ENCODE data around the gene DHDH.

DHDH gene

DNA sequence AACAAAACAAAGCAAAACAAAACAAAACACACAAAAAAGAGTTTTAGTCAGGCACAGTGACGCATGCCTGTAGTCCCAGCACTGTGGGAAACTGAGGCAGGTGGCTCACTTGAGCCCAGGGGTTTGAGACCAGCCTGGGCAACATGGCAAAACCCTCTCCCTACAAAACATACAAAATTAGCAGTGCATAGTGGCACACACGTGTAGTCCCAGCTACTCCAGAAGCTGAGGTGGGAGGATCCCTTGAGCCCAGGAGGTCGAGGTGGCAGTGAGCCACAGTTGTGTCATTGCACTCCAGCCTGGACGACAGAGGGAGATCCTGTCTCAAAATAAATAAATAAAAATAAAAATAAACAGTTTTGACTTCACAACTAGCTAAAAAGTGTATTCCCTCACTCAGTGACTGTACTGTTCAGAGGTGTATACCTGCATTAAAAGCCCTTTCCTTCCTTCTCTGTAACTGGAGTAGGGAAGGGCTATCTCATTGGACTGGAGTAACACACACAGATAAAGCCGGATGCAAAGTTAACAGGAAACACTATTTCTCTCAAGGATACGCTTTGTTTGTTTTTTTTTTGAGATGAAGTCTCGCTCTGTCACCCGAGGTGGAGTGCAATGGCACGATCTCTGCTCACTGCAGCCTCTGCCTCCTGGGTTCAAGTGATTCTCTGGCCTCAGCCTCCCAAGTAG is 17.5 kb downstream of the DHDH start:
- no peak for FAIRE-seq

GRCh38 chr19:48953141-48953540 is 19.6 kb downstream of the DHDH start:
- no peak for FAIRE-seq

GRCh38 chr19:48953990-48954594 is 20.6 kb downstream of the DHDH start:
- no peak for FAIRE-seq

DNA sequence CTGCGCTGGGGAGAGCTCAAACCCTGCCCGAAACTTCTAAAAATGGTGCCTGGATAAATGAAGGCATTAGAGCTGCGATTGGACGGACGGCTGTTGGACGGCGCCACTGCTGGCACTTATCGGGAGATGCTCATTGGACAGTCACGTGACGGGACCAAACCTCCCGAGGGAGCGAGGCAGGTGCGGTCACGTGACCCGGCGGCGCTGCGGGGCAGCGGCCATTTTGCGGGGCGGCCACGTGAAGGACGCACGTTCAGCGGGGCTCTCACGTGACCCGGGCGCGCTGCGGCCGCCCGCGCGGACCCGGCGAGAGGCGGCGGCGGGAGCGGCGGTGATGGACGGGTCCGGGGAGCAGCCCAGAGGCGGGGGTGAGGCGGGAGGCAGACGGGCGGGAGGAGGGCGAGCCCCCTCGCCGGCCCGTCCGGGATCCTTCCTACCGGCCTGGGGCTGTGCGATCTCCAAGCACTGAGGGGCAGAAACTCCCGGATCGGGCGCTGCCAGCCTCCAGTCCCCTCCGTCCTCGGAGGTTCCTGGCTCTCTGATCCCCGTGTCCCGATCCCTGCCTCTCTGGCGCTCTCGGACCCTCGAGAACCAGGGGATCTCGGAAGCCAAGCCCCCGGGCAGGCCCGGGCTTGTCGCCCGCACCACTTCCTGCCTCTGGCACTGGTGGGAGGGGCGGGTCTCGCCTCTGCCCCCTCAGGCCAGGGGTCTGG is 21.3 kb downstream of the DHDH start, which contains the start of gene BAX:
Gene BAX (plus strand): TSS at position 281 of the 713 bp plus-strand sequence. CDS start 54 bp downstream, at position 335.
- no peak for FAIRE-seq

- no peak for FAIRE-seq
These were observed 21.9 kb downstream of the DHDH start for GRCh38 chr19:48955308-48955958.

DNA sequence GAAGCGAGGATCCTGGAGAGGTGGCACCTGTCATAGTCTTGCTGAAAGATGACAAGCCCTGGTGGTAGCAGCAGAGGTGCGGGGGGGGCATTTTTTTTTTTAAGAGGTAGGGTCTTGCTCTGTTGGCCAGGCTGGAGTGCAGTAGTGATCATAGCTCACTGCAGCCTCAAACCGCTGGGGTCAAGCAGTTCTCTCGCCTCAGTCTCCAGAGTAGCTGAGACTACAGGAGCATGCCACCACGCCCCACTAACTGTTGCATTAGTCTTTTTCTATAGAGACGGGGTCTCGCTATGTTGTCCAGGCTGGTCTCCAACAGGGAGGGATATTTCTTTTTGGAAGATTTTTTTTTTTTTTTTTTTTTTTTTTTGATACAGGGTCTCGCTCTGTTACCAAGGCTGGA is 24.5 kb downstream of the DHDH start:
- no peak for FAIRE-seq

DNA sequence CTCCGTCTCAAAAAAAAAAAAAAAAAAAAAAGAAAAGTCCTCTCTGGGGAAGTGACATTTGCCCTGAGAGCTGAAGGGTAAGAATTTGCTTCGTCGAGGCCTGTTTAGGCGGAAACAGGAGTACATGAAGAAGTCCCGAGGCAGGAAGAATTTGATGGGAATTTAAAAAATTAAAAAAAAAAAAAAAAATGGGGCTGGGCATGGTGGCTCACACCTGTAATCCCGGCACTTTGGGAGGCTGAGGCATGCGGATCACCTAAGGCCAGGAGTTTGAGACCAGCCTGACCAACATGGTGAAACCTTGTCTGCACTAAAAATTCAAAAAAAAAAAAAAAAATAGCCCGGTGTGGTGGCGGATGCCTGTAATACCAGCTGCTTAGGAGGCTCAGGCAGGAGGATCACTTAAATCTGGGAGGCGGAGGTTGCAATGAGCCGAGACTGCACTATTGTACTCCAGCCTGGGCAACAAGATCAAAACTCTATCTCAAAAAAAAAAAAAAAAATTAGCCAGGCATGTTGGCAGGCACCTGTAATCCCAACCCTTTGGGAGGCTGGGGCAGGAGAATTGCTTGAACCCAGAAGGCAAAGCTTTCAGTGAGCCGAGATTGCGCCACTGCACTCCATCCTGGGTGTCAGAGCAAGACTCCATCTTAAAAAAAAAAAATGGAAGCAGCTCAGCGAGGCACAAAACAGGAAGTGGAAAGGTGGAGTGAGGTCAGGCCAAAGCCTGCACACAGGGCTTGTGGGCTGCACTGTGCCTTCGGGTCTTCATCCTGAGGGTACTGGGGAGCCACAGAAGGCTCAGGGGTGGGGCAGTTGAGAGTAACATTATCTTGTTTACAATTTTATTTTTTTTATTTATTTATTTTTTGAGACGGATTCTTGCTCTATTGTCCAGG is 26.1 kb downstream of the DHDH start:
- FAIRE-seq, result no peak

GRCh38 chr19:48961051-48961649 is 27.7 kb downstream of the DHDH start:
- no peak for FAIRE-seq

- FAIRE-seq, result no peak
These were observed 28.2 kb downstream of the DHDH start for GRCh38 chr19:48961673-48962028.

GRCh38 chr19:48962029-48962848 is 28.7 kb downstream of the DHDH start:
- FAIRE-seq, result no peak

DNA sequence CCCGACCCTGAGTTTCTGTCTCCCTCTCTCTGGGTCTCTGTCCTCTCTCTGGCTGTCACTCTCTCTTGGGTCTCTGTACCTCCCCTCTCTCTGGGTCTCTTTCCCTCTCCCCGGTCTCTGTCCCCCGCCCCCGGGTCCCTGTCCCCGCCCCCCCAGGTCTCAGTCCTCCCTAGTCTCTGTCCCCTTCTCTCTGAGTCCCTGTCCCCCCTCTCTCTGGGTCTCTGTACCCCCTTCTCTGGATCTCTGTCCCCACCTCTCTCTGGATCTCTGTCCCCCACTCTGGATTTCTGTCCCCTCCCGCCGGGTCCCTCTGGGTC is 29.3 kb downstream of the DHDH start:
- FAIRE-seq, result no peak

DNA sequence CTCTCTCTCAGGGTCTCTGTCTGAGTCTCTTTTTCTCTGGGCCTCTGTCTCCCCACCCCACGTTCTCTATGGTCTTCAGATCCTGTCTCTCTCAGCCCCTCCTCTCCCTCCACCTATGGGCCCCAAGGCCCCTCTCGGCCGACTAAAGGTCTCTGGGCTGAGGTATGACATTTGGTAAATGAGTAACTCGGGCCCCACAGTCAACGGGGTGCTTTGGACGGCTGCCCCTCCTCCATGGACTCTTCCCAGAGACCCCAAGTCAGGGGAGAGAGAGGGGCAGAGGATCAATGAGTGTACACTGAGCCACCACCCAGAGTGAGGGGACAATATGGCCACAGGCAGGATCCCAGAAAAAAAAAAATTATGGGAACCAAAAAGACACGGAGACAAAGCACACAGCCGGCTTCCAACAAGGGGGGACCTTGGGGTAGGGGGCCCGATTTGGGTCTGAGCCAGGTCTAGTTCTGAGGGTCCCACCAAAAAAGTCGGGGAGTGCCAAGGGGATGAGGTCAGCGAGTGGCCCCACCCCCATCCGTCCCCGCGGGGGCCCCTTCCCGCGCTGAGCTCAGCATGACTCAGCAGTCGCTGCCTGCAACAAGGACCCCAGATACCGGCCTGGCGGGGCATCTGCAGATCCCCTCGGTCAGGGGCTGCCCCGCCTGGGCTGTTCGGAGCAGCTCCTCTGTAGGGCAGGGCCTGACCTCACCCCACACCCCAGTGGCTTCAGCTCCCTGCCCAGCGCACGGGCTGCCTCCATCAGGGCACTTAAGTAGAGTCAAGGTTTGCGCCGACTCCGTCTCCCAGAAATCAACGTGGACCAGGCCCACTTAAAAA is 30.1 kb downstream of the DHDH start:
- FAIRE-seq, result no peak

DNA sequence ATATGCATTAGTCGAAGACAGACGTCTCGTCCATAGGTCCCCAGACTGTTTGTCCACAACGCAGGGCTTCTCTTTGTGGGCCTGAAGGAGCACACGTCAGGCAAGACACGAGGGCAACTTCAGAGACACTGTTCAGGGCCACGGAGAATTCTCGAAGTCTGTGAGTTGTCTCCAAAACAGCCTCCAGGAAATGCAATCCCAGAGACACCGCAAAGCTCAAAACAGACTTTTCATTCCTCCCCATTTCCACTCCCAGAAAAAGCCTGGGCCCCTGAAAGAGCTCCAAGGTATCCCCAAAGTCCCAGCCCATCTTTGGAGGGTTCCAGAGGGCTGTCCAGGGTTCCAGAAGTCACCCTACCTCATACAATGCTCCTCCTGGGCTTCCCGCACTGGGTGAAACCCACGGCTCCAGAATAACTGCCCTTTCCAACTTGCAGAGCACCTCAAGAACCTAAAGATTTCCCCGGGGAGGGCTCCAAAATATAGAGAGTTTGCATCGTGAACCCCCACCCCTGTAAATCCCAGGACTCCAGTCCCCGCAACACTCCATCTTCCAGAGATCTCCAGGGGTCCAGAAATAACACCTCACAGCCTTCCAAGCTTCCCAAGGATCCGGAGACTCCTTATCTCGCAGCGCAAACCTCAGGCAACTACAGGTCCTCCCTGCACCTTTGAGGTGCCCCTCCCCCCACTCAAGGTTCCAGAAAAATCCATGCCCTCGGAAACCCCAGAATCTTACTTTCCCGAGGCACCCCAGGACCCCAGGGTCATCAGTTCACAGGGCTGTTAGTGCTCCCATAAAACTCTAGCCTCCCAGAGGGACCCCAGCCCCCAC is 30.9 kb downstream of the DHDH start:
- no peak for FAIRE-seq

- no peak for FAIRE-seq
These were observed 31.7 kb downstream of the DHDH start, which contains the start of gene FTL for GRCh38 chr19:48965040-48965805. FTL (plus strand) TSS chr19:48965309; CDS start chr19:48965508, 199 bp downstream.

GRCh38 chr19:48965806-48966540 is 32.5 kb downstream of the DHDH start:
- FAIRE-seq, result no peak

DNA sequence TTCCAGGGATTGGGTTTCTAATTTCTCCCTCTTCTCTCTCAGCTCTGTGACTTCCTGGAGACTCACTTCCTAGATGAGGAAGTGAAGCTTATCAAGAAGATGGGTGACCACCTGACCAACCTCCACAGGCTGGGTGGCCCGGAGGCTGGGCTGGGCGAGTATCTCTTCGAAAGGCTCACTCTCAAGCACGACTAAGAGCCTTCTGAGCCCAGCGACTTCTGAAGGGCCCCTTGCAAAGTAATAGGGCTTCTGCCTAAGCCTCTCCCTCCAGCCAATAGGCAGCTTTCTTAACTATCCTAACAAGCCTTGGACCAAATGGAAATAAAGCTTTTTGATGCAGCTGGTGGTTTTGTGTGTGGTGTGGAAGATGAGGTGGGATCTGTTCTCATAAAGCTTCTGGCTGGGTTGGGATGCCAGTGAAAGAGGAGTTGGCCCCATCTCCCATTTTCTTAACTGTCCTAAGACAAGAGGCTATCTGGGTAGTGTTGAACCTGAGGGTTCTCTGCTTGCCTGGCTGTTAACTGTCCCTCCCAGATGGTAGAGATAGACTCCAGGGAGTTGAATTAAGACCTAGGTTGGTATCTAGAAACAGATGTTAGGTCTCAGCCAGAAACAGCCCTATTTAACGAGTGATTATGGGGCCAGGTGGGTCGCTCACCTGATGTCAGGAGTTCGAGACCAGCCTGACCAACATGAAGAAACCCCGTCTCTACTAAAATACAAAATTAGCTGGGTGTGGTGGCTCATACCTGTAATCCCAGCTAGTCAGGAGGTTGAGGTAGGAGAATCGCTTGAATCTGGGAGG is 33.2 kb downstream of the DHDH start:
- FAIRE-seq, result no peak
